SK-N-SH (cell line): ENCODE data around the gene BAG3. TPM values are rescaled to one million over a fixed set of nuclear protein-coding genes. Genes with fewer than 3 reads are reported as not detected.

Experiments used
- CTCF ChIA-PET: fragments of 300-600, 350-600 bp; formaldehyde crosslinking; extraction: SDS; loops from one replicate; lab custom pipeline; 2021; lab: Yijun Ruan, JAX
- POLR2A ChIA-PET: fragments of 350-600 bp; sonication (Branson Sonifier 250); formaldehyde crosslinking; extraction: SDS; loops from one replicate; lab custom pipeline; 2020; ENCODE audit warnings: antibody characterized with exemption, inconsistent platforms; lab: Yijun Ruan, JAX
- DNase-seq: peaks from one replicate; pipeline ENCODE4 v3.0.0; 2012
- H2AFZ ChIP-seq: fragments of 200-600 bp; sonication (generic); 2 replicates; pipeline ENCODE4 v1.8.1; 2016; ENCODE audit warnings: antibody characterized with exemption, mild to moderate bottlenecking, low read depth
- H3F3A ChIP-seq: fragments of 200-600 bp; sonication (generic); replicated peaks from 2 replicates; pipeline ENCODE3; 2016; ENCODE audit warnings: antibody characterized with exemption, mild to moderate bottlenecking; ENCODE audit not compliant: insufficient read depth
- H3K27ac ChIP-seq, 2 experiments: fragments of 200-500 bp in 1 of 2; fragments of 200-600 bp in 1 of 2; sonication (Bioruptor generic) in 1 of 2; sonication (generic), shearing (Covaris generic) in 1 of 2; 2 replicates each; pipeline versions ENCODE4 v1.5.1 to v1.6.1; 2014 to 2016; ENCODE audit warnings: low read depth in 2 of 2, inconsistent platforms in 1 of 2, low read length in 1 of 2, mild to moderate bottlenecking in 1 of 2, mixed read lengths in 1 of 2
- H3K27me3 ChIP-seq: fragments of 200-600 bp; sonication (generic), shearing (Covaris generic); 2 replicates; pipeline ENCODE4 v1.6.1; 2016; ENCODE audit warnings: mixed run types; ENCODE audit not compliant: insufficient read depth
- H3K36me3 ChIP-seq, 2 experiments: fragments of 200-500 bp in 1 of 2; fragments of 200-600 bp in 1 of 2; sonication (Bioruptor generic) in 1 of 2; sonication (generic) in 1 of 2; replicated peaks in 1 of 2; 2 replicates each; pipeline versions ENCODE3 to v1.5.1; 2014 to 2016; ENCODE audit warnings: low read length in 1 of 2, mild to moderate bottlenecking in 1 of 2; ENCODE audit not compliant: insufficient read depth in 2 of 2, control insufficient read depth in 1 of 2
- H3K4me1 ChIP-seq, 2 experiments: fragments of 200-500 bp in 1 of 2; fragments of 200-600 bp in 1 of 2; sonication (Bioruptor generic) in 1 of 2; sonication (generic), shearing (Covaris generic) in 1 of 2; 2 replicates each; pipeline versions ENCODE4 v1.5.1 to v1.6.1; 2014 to 2016; ENCODE audit warnings: low read depth in 1 of 2, low read length in 1 of 2, mixed run types in 1 of 2; ENCODE audit not compliant: insufficient read depth in 2 of 2, control insufficient read depth in 1 of 2
- H3K4me2 ChIP-seq: fragments of 200-600 bp; sonication (generic), shearing (Covaris generic); 2 replicates; pipeline ENCODE4 v1.6.1; 2017; ENCODE audit warnings: mixed run types
- H3K4me3 ChIP-seq, 2 experiments: fragments of 200-500 bp in 1 of 2; fragments of 200-600 bp in 1 of 2; sonication (Bioruptor generic) in 1 of 2; sonication (generic), shearing (Covaris generic) in 1 of 2; 2 replicates each; pipeline versions ENCODE4 v1.5.1 to v1.8.1; 2014 to 2016; ENCODE audit warnings: low read depth in 2 of 2, inconsistent platforms in 1 of 2, low read length in 1 of 2, mild to moderate bottlenecking in 1 of 2, mixed read lengths in 1 of 2, moderate library complexity in 1 of 2
- H3K79me2 ChIP-seq: fragments of 200-600 bp; sonication (generic); 2 replicates; pipeline ENCODE4 v1.8.1; 2017; ENCODE audit warnings: mild to moderate bottlenecking; ENCODE audit not compliant: insufficient read depth
- H3K9ac ChIP-seq: fragments of 200-600 bp; sonication (generic); 2 replicates; pipeline ENCODE4 v1.6.1; 2017; ENCODE audit warnings: mixed run types
- H3K9me2 ChIP-seq: fragments of 200-600 bp; sonication (generic); 2 replicates; pipeline ENCODE4 v1.6.1; 2017; ENCODE audit warnings: mixed run types
- H3K9me3 ChIP-seq: fragments of 200-600 bp; sonication (generic); 2 replicates; pipeline ENCODE4 v1.6.1; 2017; ENCODE audit warnings: mixed run types, mild to moderate bottlenecking, moderate library complexity
- H4K20me1 ChIP-seq: fragments of 200-600 bp; sonication (generic); 2 replicates; pipeline ENCODE4 v1.6.1; 2017; ENCODE audit warnings: mild to moderate bottlenecking, mixed run types; ENCODE audit not compliant: insufficient read depth
- CHD2 ChIP-seq: fragments of 150-350 bp; IDR thresholded peaks from 2 replicates; pipeline ENCODE4 v1.6.1; 2018; ENCODE audit warnings: low read length; ENCODE audit not compliant: partially characterized antibody
- ELF1 ChIP-seq: IDR thresholded peaks from 2 replicates; pipeline ENCODE4 v1.4.0; 2012
- EZH2phosphoT487 ChIP-seq: fragments of 200-600 bp; sonication (generic); IDR thresholded peaks from 2 replicates; pipeline ENCODE4 v1.6.1; 2017; ENCODE audit warnings: low read depth, mixed run types, mild to moderate bottlenecking, antibody characterized with exemption, moderate library complexity, borderline replicate concordance
- FOXJ3 ChIP-seq: sonication (generic); formaldehyde crosslinking; IDR thresholded peaks from 2 replicates; pipeline ENCODE4 v1.5.1; 2020; ENCODE audit warnings: mild to moderate bottlenecking, missing genetic modification reagents
- GABPA ChIP-seq: IDR thresholded peaks from 2 replicates; pipeline ENCODE4 v1.4.0; 2012; ENCODE audit warnings: low read depth, mild to moderate bottlenecking
- GATA2 ChIP-seq: sonication (generic); formaldehyde crosslinking; IDR thresholded peaks from 2 replicates; pipeline ENCODE4 v1.5.0; 2020; ENCODE audit warnings: mild to moderate bottlenecking, missing genetic modification reagents
- IRF3 ChIP-seq: fragments of 150-350 bp; IDR thresholded peaks from 2 replicates; pipeline ENCODE4 v1.6.1; 2016; ENCODE audit warnings: mild to moderate bottlenecking, low read depth, low read length
- JUND ChIP-seq: IDR thresholded peaks from 2 replicates; pipeline ENCODE4 v1.4.0; 2012
- NRF1 ChIP-seq: IDR thresholded peaks from 2 replicates; pipeline ENCODE4 v1.6.1; 2012; ENCODE audit warnings: low read depth, mild to moderate bottlenecking, low read length
- RAD21 ChIP-seq: IDR thresholded peaks from 2 replicates; pipeline ENCODE4 v1.6.1; 2012; ENCODE audit warnings: mild to moderate bottlenecking, low read length
- RCOR1 ChIP-seq: fragments of 150-350 bp; IDR thresholded peaks from 2 replicates; pipeline ENCODE4 v1.6.1; 2017; ENCODE audit warnings: antibody characterized with exemption, low read length
- RXRA ChIP-seq: IDR thresholded peaks from 2 replicates; pipeline ENCODE4 v1.4.0; 2012; ENCODE audit warnings: low read depth, mild to moderate bottlenecking, borderline replicate concordance
- SMC3 ChIP-seq: IDR thresholded peaks from 2 replicates; pipeline ENCODE4 v1.6.1; 2012; ENCODE audit warnings: low read depth, low read length, improper control_type of control experiment
- TEAD4 ChIP-seq: IDR thresholded peaks from 2 replicates; pipeline ENCODE4 v1.4.0; 2012; ENCODE audit warnings: mild to moderate bottlenecking, borderline replicate concordance; ENCODE audit not compliant: insufficient read depth
- USF2 ChIP-seq: fragments of 150-350 bp; IDR thresholded peaks from 2 replicates; pipeline ENCODE4 v1.6.1; 2017; ENCODE audit warnings: antibody characterized with exemption, low read length, low read depth, borderline replicate concordance
- WGBS: methylation state at CpG from one replicate; pipeline ENCODE4 v1.1.6; 2017; ENCODE audit warnings: low lambda C conversion rate; 5-methylcytosine and 5-hydroxymethylcytosine counted together
- polyA plus RNA-seq, 3 experiments: library from polyadenylated mRNA; depleted of rRNA; stranded (reverse); fragments of >200 nt; gene quantifications; 2 replicates each; pipeline ENCODE4 v1.2.3, GENCODE V29; 2012
- TF ChIP-seq, protein P1 (sequence below): IDR thresholded peaks from 2 replicates; pipeline ENCODE4 v1.4.0; 2012; ENCODE audit warnings: low read depth, borderline replicate concordance
- TF ChIP-seq, protein P2 (sequence below): IDR thresholded peaks from 2 replicates; pipeline ENCODE4 v1.4.0; 2012; ENCODE audit warnings: low read depth, borderline replicate concordance

The BAG3 gene
- polyA plus RNA-seq, 1 of the 3 experiments (the other 2 are of a cell fraction) = 9.2 TPM

- H3F3A ChIP-seq = peaks cover 5% of the 10 kb centered on the region
- no peaks in the 10 kb centered on the region for H4K20me1 ChIP-seq
- no peaks in the 10 kb centered on the region for H3K27me3 ChIP-seq
- WGBS = 94% methylated on average over 1 of the region's 3 CpGs
- no peaks in the 10 kb centered on the region for H3K79me2 ChIP-seq
- H3K4me2 ChIP-seq = no peak overlapping the region
- peaks cover 0 to 10% of the 10 kb centered on the region in 2 experiments; a peak in 1 of 4 replicates for H3K4me1 ChIP-seq
- DNase-seq = no peak
- no peaks in the 10 kb centered on the region for H3K9me3 ChIP-seq
- H3K27ac ChIP-seq = no peak overlapping the region
- no peak overlapping the region for H3K9ac ChIP-seq
- H3K4me3 ChIP-seq = no peak overlapping the region
- ChIA-PET POLR2A (no interaction called here), CTCF (interaction anchor here (0.7 to 1.1 kb wide), 2 partner anchors 47 to 59 kb away, joined by 3 read pairs; no protein-coding TSS in a partner anchor)
- H3K36me3 ChIP-seq = no peaks in the 10 kb centered on the region
- no peak for TF ChIP-seq RAD21
- TF ChIP-seq NRF1 = no peak
- TF ChIP-seq SMC3 = no peak
- no peak for TF ChIP-seq IRF3
- no peak for TF ChIP-seq JUND
- TF ChIP-seq TEAD4 = no peak
- no peak for TF ChIP-seq ELF1
- TF ChIP-seq, protein P1, sequence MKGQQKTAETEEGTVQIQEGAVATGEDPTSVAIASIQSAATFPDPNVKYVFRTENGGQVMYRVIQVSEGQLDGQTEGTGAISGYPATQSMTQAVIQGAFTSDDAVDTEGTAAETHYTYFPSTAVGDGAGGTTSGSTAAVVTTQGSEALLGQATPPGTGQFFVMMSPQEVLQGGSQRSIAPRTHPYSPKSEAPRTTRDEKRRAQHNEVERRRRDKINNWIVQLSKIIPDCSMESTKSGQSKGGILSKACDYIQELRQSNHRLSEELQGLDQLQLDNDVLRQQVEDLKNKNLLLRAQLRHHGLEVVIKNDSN = no peak
- TF ChIP-seq, protein P2, sequence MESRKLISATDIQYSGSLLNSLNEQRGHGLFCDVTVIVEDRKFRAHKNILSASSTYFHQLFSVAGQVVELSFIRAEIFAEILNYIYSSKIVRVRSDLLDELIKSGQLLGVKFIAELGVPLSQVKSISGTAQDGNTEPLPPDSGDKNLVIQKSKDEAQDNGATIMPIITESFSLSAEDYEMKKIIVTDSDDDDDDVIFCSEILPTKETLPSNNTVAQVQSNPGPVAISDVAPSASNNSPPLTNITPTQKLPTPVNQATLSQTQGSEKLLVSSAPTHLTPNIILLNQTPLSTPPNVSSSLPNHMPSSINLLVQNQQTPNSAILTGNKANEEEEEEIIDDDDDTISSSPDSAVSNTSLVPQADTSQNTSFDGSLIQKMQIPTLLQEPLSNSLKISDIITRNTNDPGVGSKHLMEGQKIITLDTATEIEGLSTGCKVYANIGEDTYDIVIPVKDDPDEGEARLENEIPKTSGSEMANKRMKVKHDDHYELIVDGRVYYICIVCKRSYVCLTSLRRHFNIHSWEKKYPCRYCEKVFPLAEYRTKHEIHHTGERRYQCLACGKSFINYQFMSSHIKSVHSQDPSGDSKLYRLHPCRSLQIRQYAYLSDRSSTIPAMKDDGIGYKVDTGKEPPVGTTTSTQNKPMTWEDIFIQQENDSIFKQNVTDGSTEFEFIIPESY = no peak
- no peak for TF ChIP-seq EZH2phosphoT487
- TF ChIP-seq GATA2 (CRISPR knock-in tag) = no peak
- TF ChIP-seq USF2 = no peak
- TF ChIP-seq CHD2 = no peak
- TF ChIP-seq FOXJ3 (CRISPR knock-in tag) = no peak
- no peak for TF ChIP-seq RCOR1
- TF ChIP-seq RXRA = no peak
- no peak for TF ChIP-seq GABPA
- H2AFZ ChIP-seq = no peak overlapping the region
- H3K9me2 ChIP-seq = no peaks in the 10 kb centered on the region
Observed at GRCh38 chr10:119691726-119692125, 40.5 kb downstream of the BAG3 start.
